Measurements from ENCODE around the gene YIPF2.

YIPF2 gene

DNA sequence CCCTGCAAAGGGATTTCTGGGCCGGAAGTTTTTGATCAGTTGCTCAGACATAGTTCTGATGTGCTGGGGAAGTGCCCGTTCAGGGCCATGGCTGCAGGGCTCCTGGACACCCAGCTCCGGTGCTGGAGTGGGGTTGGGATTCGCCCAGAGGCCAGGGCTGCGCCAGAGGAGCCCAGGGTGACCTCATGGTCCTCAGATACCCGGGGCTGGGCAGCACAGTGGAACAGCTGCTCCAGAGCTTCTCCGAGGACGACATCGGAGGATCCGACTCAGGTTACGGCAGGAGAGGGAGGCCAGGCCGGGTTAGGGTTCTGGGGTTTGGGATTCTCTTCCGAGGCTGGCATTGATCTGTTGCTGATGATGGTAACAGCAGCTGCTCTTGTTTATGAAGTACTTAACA, 36.2 kb downstream of the YIPF2 start:
- no peak for DNase-seq (ENCODE audit: extremely low read depth, low read depth)
- TF ChIP-seq, protein P1, sequence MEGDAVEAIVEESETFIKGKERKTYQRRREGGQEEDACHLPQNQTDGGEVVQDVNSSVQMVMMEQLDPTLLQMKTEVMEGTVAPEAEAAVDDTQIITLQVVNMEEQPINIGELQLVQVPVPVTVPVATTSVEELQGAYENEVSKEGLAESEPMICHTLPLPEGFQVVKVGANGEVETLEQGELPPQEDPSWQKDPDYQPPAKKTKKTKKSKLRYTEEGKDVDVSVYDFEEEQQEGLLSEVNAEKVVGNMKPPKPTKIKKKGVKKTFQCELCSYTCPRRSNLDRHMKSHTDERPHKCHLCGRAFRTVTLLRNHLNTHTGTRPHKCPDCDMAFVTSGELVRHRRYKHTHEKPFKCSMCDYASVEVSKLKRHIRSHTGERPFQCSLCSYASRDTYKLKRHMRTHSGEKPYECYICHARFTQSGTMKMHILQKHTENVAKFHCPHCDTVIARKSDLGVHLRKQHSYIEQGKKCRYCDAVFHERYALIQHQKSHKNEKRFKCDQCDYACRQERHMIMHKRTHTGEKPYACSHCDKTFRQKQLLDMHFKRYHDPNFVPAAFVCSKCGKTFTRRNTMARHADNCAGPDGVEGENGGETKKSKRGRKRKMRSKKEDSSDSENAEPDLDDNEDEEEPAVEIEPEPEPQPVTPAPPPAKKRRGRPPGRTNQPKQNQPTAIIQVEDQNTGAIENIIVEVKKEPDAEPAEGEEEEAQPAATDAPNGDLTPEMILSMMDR (IDR thresholded peaks at IDR 0.05; ENCODE audit: low read depth, low read length, missing control alignments) = no peak
- no peak overlapping the region for H3K4me3 ChIP-seq (replicated peaks; ENCODE audit: low read depth, low read length)

DNA sequence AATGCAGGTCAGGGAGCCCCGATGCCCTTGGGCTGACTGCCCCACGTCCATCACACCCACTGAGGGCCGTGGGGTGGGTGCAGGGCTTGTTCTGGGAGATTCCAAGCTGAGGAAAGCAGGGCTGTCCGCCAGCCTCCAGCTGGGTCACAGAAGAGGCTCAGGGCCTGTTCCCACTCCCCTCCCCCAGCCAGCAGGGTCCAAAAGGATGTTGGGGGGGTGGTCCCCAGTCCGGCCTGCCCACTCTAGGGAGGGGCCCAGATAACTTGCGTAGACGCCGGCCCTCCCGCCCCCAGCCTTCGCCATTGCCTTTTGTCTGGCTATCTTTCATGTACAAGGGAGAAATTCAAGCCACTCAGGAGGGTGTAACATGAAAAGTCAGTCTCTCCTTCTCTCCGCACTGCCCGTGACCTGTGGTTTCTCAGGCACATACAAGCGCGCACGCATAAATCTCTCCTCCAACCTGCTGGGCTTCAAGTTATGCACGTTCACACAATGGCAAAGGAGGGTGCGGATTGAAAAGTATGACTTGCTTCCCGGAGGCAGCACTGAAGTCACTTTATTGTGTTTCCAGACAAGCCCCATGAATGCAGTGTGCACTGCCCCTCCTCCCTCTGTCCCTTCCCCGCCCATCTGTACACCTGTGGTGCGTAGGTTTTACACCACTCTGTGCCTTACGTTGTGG, 36.9 kb downstream of the YIPF2 start:
- TF ChIP-seq, protein P1 (IDR thresholded peaks at IDR 0.05; ENCODE audit: low read depth, low read length, missing control alignments) = no peak
- no peak for DNase-seq (ENCODE audit: extremely low read depth, low read depth)
- H3K4me3 ChIP-seq (replicated peaks; ENCODE audit: low read depth, low read length) = no peak overlapping the region

- no peak for DNase-seq (ENCODE audit: extremely low read depth, low read depth)
- TF ChIP-seq, protein P1 (IDR thresholded peaks at IDR 0.05; ENCODE audit: low read depth, low read length, missing control alignments) = no peak
- no peak overlapping the region for H3K4me3 ChIP-seq (replicated peaks; ENCODE audit: low read depth, low read length)
Measured at GRCh38 chr19:10889880-10890279, 38.6 kb downstream of the YIPF2 start.

DNA sequence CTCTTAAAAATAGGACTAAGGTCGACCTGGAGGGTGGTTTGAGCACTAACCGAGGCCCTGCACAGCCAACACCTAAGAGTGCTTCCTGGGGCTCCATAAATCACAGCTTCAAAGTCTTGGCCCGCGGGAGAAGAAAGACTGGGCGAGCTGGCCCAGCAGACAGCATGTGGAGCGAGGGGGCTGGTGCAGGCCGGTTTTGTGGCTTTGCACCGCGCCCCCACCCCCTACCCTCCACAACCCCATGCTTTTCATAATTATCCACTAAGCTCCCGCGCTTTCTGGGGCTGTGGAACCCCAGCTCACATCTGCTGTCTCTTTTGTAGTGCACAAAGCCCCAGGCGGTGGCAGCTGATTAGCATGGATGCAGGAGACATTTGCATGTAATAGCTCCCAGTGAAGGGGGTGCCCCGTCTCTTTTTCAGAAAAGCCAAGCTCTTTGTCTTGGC, 40.0 kb downstream of the YIPF2 start:
- no peak for DNase-seq (ENCODE audit: extremely low read depth, low read depth)
- TF ChIP-seq, protein P1 (IDR thresholded peaks at IDR 0.05; ENCODE audit: low read depth, low read length, missing control alignments) = no peak
- H3K4me3 ChIP-seq (replicated peaks; ENCODE audit: low read depth, low read length) = no peak overlapping the region

DNA sequence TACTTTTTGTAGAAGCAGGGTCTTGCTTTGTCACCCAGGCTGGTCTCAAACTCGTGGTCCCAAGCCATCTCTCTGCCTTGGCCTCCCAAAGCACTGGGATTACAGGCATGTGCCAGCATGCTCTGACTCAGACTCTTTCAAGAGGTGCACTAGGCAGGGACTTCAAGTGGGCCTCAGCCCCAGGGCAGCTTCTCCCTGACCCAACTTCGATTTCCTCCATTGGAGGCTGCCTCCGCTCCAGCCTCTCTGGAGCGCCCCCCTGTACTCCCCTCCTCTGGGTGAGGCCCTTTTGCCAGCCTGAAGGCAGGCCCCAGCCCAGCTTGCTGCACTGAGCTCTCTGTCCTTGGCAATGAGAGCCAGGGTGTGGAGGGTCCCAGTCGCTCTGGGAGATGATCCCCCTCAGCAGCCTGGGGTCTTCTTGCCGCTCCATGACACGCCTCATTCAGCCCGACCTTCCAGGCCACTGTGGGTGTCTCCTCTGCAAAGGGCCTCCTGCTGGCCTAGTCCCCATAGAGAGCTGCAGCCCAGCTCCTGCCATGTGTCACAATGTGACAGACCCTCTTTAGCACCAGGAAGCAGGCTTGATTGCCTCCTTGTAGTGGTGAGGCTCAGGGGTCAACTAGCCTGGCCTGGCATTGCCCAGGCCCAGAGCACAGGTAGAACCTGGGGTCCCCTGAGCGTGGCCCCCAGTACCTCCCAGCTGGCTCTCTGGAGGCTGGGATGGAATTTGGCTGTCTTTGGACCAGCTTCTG, 40.6 kb downstream of the YIPF2 start:
- no peak for DNase-seq (ENCODE audit: extremely low read depth, low read depth)
- H3K4me3 ChIP-seq (replicated peaks; ENCODE audit: low read depth, low read length) = no peak overlapping the region
- TF ChIP-seq, protein P1 (IDR thresholded peaks at IDR 0.05; ENCODE audit: low read depth, low read length, missing control alignments) = no peak

DNA sequence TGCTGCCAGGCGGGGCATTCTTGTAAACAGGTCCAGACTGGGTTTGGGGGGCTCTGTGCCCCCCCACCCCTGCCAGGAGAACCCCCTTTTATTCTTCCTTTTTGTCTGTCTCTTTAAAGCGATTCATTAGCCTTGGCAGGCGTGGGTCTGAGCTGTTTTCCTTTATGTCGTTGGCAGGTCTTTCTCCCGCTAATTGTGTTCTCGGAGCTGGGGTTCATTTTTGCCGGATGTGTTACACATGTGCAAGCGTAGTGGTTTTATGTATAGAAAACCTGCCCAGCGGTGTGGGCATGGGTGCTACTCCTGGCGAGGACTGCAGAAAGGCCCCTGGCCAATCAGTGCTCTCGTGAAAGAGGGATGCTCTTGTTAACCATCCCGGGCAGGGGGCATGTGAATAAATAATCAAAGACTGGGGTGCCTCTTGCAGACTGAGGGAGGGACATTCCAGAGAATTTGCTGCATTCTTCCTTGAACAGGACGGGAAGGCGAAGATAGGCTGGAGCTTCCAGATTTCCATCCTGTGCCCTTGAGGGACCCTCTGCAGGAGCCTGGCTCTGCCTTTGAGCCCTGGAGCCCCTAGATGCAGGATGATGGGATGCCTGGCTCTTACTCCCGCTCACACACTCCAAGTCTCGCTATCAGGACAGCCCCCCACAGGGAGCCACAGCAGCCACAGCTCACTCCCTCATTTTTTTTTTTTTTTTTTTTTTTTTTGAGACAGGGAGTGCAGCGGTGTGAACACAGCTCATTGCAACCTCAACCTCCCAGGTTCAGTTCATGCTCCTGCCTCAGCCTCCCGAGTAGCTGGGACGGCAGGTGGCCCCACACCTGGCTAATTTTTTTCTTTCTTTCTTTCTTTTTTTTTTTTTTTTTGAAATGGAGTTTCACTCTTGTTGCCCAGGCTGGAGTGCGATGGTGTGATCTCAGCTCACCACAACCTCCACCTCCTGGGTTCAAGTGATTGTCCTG, 43.0 kb downstream of the YIPF2 start:
- no peak overlapping the region for H3K4me3 ChIP-seq (replicated peaks; ENCODE audit: low read depth, low read length)
- TF ChIP-seq, protein P1 (IDR thresholded peaks at IDR 0.05; ENCODE audit: low read depth, low read length, missing control alignments) = no peak
- no peak for DNase-seq (ENCODE audit: extremely low read depth, low read depth)
